ENCODE results near the gene LRRC34. TPM values are rescaled to one million over a fixed set of nuclear protein-coding genes. Genes with fewer than 3 reads are reported as not detected.

LRRC34 gene
- total and polyA plus RNA-seq, 4 donors = 0.22 to 2.8 (median 0.85) TPM

DNA sequence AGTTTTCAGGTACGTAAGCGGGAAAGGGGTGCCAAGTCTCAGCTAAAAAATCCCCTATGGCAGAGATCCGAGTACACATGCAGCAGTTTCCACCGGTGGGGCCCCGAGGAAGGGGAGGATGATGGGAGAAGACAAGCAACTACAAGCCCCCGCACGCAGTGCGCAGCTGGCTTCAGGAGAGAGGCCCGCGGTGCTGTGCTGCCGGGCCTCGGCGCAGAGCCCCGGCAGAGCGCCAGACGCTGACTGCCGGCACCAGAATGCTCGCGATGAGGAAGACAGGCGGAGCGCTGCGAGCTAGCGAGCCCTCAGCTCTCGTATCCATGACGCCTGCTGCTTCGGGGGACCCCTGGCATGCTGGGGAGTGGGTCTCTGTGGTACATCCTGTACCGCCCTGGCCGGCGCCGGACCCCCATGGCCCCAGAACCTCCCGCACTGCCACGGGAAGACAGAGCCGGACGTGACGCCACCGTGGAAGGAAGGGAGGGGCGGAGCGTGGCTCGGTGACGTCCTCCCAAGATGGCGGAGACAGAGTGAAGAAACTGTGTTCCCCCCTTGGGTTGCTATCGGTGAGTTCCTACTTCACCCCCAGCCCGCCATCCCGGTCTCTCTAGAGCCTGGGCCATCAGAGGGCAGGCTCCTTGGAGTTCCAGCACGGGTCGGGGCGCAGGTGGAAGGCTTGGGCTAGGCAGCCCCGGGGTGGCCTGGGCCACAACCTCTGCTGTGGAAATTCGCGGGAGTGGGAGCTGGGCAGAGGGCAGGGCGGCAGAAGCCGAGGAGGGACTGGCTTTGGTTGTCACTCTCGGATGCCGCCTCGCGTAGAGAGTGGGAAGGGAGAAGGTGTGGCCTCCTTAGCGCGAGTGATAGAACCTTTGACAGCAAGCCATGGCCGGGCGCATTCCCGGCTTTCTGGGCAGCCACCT, 39.5 kb downstream of the LRRC34 start, which contains the start of gene MYNN:
Gene MYNN, plus strand, starts transcription at position 500 of the 920 bp plus-strand sequence. CDS start 900 bp downstream, outside the sequence.
- peaks cover 1 to 22% (median 11%) of the 10 kb centered on the region in 4 donors for H3K36me3 ChIP-seq (ENCODE audit: control insufficient read depth in 4 of 4, insufficient read depth in 3 of 4, low read depth in 1 of 4, low read length in 3 of 4)
- no peaks in the 10 kb centered on the region for H3K9me3 ChIP-seq (ENCODE audit: control insufficient read depth in 4 of 4, low read length in 3 of 4)
- peak; percentile 94 for DNase-seq (ENCODE audit: low spot score)
- peak within 1 kb of the TSS; percentile 68 to 99 (median 74) for H3K4me3 ChIP-seq (ENCODE audit: low read depth in 1 of 3, low read length in 3 of 3)
- H3K27me3 ChIP-seq (ENCODE audit: control insufficient read depth in 4 of 4, insufficient read depth in 4 of 4, low read length in 3 of 4) = no peaks in the 10 kb centered on the region
- H3K27ac ChIP-seq (ENCODE audit: low read depth in 1 of 2, low read length in 2 of 2) = peak within 1 kb of the TSS; percentile 99 to 100
- under 1% methylated on average over 61 of the region's 61 CpGs for whole genome bisulfite sequencing
- TF ChIP-seq JUND (IDR thresholded peaks at IDR 0.05) = peak; percentile 53 to 65
- TF ChIP-seq, protein P1, sequence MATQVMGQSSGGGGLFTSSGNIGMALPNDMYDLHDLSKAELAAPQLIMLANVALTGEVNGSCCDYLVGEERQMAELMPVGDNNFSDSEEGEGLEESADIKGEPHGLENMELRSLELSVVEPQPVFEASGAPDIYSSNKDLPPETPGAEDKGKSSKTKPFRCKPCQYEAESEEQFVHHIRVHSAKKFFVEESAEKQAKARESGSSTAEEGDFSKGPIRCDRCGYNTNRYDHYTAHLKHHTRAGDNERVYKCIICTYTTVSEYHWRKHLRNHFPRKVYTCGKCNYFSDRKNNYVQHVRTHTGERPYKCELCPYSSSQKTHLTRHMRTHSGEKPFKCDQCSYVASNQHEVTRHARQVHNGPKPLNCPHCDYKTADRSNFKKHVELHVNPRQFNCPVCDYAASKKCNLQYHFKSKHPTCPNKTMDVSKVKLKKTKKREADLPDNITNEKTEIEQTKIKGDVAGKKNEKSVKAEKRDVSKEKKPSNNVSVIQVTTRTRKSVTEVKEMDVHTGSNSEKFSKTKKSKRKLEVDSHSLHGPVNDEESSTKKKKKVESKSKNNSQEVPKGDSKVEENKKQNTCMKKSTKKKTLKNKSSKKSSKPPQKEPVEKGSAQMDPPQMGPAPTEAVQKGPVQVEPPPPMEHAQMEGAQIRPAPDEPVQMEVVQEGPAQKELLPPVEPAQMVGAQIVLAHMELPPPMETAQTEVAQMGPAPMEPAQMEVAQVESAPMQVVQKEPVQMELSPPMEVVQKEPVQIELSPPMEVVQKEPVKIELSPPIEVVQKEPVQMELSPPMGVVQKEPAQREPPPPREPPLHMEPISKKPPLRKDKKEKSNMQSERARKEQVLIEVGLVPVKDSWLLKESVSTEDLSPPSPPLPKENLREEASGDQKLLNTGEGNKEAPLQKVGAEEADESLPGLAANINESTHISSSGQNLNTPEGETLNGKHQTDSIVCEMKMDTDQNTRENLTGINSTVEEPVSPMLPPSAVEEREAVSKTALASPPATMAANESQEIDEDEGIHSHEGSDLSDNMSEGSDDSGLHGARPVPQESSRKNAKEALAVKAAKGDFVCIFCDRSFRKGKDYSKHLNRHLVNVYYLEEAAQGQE (IDR thresholded peaks at IDR 0.05) = peak; percentile 81
- TF ChIP-seq, protein P2, sequence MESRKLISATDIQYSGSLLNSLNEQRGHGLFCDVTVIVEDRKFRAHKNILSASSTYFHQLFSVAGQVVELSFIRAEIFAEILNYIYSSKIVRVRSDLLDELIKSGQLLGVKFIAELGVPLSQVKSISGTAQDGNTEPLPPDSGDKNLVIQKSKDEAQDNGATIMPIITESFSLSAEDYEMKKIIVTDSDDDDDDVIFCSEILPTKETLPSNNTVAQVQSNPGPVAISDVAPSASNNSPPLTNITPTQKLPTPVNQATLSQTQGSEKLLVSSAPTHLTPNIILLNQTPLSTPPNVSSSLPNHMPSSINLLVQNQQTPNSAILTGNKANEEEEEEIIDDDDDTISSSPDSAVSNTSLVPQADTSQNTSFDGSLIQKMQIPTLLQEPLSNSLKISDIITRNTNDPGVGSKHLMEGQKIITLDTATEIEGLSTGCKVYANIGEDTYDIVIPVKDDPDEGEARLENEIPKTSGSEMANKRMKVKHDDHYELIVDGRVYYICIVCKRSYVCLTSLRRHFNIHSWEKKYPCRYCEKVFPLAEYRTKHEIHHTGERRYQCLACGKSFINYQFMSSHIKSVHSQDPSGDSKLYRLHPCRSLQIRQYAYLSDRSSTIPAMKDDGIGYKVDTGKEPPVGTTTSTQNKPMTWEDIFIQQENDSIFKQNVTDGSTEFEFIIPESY (IDR thresholded peaks at IDR 0.05) = peak; percentile 87
- TF ChIP-seq RXRA (IDR thresholded peaks at IDR 0.05) = peak; percentile 36 to 64
- peak; percentile 99 for TF ChIP-seq YY1 (IDR thresholded peaks at IDR 0.05)
- no peak for TF ChIP-seq FOXA1 (IDR thresholded peaks at IDR 0.05)
- TF ChIP-seq, protein P3, sequence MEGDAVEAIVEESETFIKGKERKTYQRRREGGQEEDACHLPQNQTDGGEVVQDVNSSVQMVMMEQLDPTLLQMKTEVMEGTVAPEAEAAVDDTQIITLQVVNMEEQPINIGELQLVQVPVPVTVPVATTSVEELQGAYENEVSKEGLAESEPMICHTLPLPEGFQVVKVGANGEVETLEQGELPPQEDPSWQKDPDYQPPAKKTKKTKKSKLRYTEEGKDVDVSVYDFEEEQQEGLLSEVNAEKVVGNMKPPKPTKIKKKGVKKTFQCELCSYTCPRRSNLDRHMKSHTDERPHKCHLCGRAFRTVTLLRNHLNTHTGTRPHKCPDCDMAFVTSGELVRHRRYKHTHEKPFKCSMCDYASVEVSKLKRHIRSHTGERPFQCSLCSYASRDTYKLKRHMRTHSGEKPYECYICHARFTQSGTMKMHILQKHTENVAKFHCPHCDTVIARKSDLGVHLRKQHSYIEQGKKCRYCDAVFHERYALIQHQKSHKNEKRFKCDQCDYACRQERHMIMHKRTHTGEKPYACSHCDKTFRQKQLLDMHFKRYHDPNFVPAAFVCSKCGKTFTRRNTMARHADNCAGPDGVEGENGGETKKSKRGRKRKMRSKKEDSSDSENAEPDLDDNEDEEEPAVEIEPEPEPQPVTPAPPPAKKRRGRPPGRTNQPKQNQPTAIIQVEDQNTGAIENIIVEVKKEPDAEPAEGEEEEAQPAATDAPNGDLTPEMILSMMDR (IDR thresholded peaks at IDR 0.05; ENCODE audit: low read depth, low read length, missing input control) = peak; percentile 13
- TF ChIP-seq SP1 (IDR thresholded peaks at IDR 0.05) = peak; percentile 44
- peak; percentile 44 for TF ChIP-seq NR2F2 (IDR thresholded peaks at IDR 0.05)
- peak; percentile 71 to 92 for TF ChIP-seq GABPA (IDR thresholded peaks at IDR 0.05 in 1 of 2, conservative IDR thresholded peaks at IDR 0.05 in 1 of 2)
- TF ChIP-seq HNF4G (IDR thresholded peaks at IDR 0.05) = no peak
- TF ChIP-seq FOXA2 (IDR thresholded peaks at IDR 0.05) = no peak
- TF ChIP-seq HNF4A (conservative IDR thresholded peaks at IDR 0.05) = peak in 1 of 2 donors; percentile 26
- TF ChIP-seq TAF1 (conservative IDR thresholded peaks at IDR 0.05) = peak; percentile 77
- TF ChIP-seq EGR1 (IDR thresholded peaks at IDR 0.05; ENCODE audit: low read depth in 2 of 2) = peak; percentile 11 to 64
- no peak for TF ChIP-seq RAD21 (IDR thresholded peaks at IDR 0.05)
- TF ChIP-seq, protein P4, sequence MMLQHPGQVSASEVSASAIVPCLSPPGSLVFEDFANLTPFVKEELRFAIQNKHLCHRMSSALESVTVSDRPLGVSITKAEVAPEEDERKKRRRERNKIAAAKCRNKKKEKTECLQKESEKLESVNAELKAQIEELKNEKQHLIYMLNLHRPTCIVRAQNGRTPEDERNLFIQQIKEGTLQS (IDR thresholded peaks at IDR 0.05) = peak; percentile 73
- TF ChIP-seq, protein P5, sequence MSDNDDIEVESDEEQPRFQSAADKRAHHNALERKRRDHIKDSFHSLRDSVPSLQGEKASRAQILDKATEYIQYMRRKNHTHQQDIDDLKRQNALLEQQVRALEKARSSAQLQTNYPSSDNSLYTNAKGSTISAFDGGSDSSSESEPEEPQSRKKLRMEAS (IDR thresholded peaks at IDR 0.05) = peak; percentile 35
- peak within 1 kb of the TSS; percentile 79 to 94 for H3K9ac ChIP-seq (ENCODE audit: low read depth in 1 of 2, low read length in 2 of 2)
- H3K4me1 ChIP-seq (ENCODE audit: control insufficient read depth in 4 of 4, insufficient read depth in 4 of 4, low read length in 3 of 4) = peaks cover 0 to 37% (median 19%) of the 10 kb centered on the region in 4 donors

All from liver (tissue), 9 donors.